Epithelial cell of esophagus (primary cell): ENCODE data around the gene ADGRG3.

Experiments used
- DNase-seq: peaks from one replicate; pipeline ENCODE4 v3.0.0; 2010; ENCODE audit warnings: low read depth
- H3K4me3 ChIP-seq: 2 replicates; pipeline ENCODE4 v1.5.1; 2011; ENCODE audit warnings: mild to moderate bottlenecking, low read length, control low read depth
- CTCF ChIP-seq: IDR thresholded peaks from 2 replicates; pipeline ENCODE4 v1.5.1; 2011; ENCODE audit warnings: low read depth, mild to moderate bottlenecking, low read length, control low read depth, inconsistent platforms; ENCODE audit not compliant: insufficient read depth; ENCODE audit errors: missing control alignments

ADGRG3 gene

GRCh38 chr16:57622361-57623250, 45.5 kb upstream of the ADGRG3 start:
- TF ChIP-seq CTCF: no peak
- DNase-seq: no peak
- H3K4me3 ChIP-seq: no peak overlapping the region

GRCh38 chr16:57623251-57624043, 44.7 kb upstream of the ADGRG3 start:
- H3K4me3 ChIP-seq: no peak overlapping the region
- no peak for TF ChIP-seq CTCF
- peak; percentile 94 for DNase-seq

- H3K4me3 ChIP-seq: no peak overlapping the region
- TF ChIP-seq CTCF: no peak
- DNase-seq: peak; percentile 60
Observed at GRCh38 chr16:57624044-57624688, 43.9 kb upstream of the ADGRG3 start.

- DNase-seq: no peak
- H3K4me3 ChIP-seq: no peak overlapping the region
- TF ChIP-seq CTCF: no peak
Observed at GRCh38 chr16:57624806-57625500, 43.2 kb upstream of the ADGRG3 start.

- TF ChIP-seq CTCF: no peak
- no peak for DNase-seq
- H3K4me3 ChIP-seq: no peak overlapping the region
Observed at GRCh38 chr16:57626420-57627170, 41.5 kb upstream of the ADGRG3 start.

GRCh38 chr16:57627184-57627871, 40.8 kb upstream of the ADGRG3 start:
- peak; percentile 75 for DNase-seq
- no peak overlapping the region for H3K4me3 ChIP-seq
- no peak for TF ChIP-seq CTCF
